HepG2 (cell line): ENCODE data around the gene ICAM3. TPM values are rescaled to one million over a fixed set of nuclear protein-coding genes. Genes with fewer than 3 reads are reported as not detected.

Experiments
- CBX1 ChIP-seq: IDR thresholded peaks from one replicate; pipeline ENCODE4 v1.6.1; 2016; ENCODE audit warnings: antibody characterized with exemption, low read depth
- FOXA3 ChIP-seq: IDR thresholded peaks from 2 replicates; pipeline ENCODE4 v1.6.1; 2016; ENCODE audit warnings: missing genetic modification reagents, missing compliant biosample characterization
- FOXO1 ChIP-seq: sonication (generic); formaldehyde crosslinking; IDR thresholded peaks from 2 replicates; pipeline ENCODE4 v1.4.0; 2020; ENCODE audit warnings: missing genetic modification reagents
- HNRNPLL ChIP-seq: fragments of 200-400 bp; formaldehyde crosslinking; IDR thresholded peaks from 2 replicates; pipeline ENCODE4 v1.6.1; 2017; ENCODE audit warnings: mild to moderate bottlenecking, low read depth, low read length; ENCODE audit not compliant: poor library complexity, severe bottlenecking
- MNT ChIP-seq: fragments of 450-650 bp; IDR thresholded peaks from 2 replicates; pipeline ENCODE4 v1.6.1; 2016
- NR3C1 ChIP-seq: sonication (generic); formaldehyde crosslinking; IDR thresholded peaks from 2 replicates; pipeline ENCODE4 v1.4.0; 2020; ENCODE audit warnings: missing genetic modification reagents
- ZBTB1 ChIP-seq: sonication (generic); formaldehyde crosslinking; IDR thresholded peaks from 2 replicates; pipeline ENCODE4 v1.4.0; 2020; ENCODE audit warnings: missing genetic modification reagents, borderline replicate concordance
- ZBTB7A ChIP-seq: sonication (generic); formaldehyde crosslinking; IDR thresholded peaks from 2 replicates; pipeline ENCODE4 v1.8.0; 2022; ENCODE audit warnings: mild to moderate bottlenecking, missing genetic modification reagents
- ZNF10 ChIP-seq: sonication (generic); formaldehyde crosslinking; IDR thresholded peaks from 2 replicates; pipeline ENCODE4 v1.4.0; 2020; ENCODE audit warnings: mild to moderate bottlenecking, low read depth, missing genetic modification reagents, borderline replicate concordance
- ZNF235 ChIP-seq: sonication (generic); formaldehyde crosslinking; IDR thresholded peaks from 2 replicates; pipeline ENCODE4 v1.8.1; 2023; ENCODE audit warnings: mild to moderate bottlenecking, missing genetic modification reagents, borderline replicate concordance
- ZNF317 ChIP-seq: sonication (generic); formaldehyde crosslinking; IDR thresholded peaks from 2 replicates; pipeline ENCODE4 v1.5.0; 2020; ENCODE audit warnings: mild to moderate bottlenecking, missing genetic modification reagents
- ZNF503 ChIP-seq: sonication (generic); formaldehyde crosslinking; IDR thresholded peaks from 2 replicates; pipeline ENCODE4 v1.4.0; 2020; ENCODE audit warnings: missing genetic modification reagents
- ZNF574 ChIP-seq: sonication (generic); formaldehyde crosslinking; IDR thresholded peaks from 2 replicates; pipeline ENCODE4 v1.4.0; 2020; ENCODE audit warnings: missing genetic modification reagents
- ZNF629 ChIP-seq: sonication (generic); formaldehyde crosslinking; conservative IDR thresholded peaks from 2 replicates; pipeline ENCODE4 v1.5.0; 2020; ENCODE audit warnings: missing genetic modification reagents
- polyA plus RNA-seq, 8 experiments: library from polyadenylated mRNA; depleted of rRNA in 3 of 8; stranded (reverse) in 7 of 8; unstranded in 1 of 8; fragments of >200 nt; fragmentation: Illumina TruSeq in 4 of 8; extraction: Trizol in 4 of 8; gene quantifications; 2 replicates each; pipeline versions ENCODE4 v1.2.1 to v1.2.3, GENCODE V29; 2011 to 2016; ENCODE audit warnings: low read depth in 4 of 8, missing spikeins in 1 of 8, mixed read lengths in 1 of 8; ENCODE audit not compliant: insufficient read depth in 1 of 8
- total RNA-seq, 5 experiments: library from RNA; depleted of rRNA; stranded (reverse); fragments of >200 nt; fragmentation: Illumina TruSeq; extraction: Trizol; gene quantifications; 2 replicates each; pipeline ENCODE4 v1.2.3, GENCODE V29; 2016; ENCODE audit warnings: low read depth in 1 of 5
- TF ChIP-seq, protein P1 (sequence below): sonication (generic); formaldehyde crosslinking; IDR thresholded peaks from 2 replicates; pipeline ENCODE4 v1.5.1; 2020; ENCODE audit warnings: missing genetic modification reagents, mild to moderate bottlenecking, borderline replicate concordance
- TF ChIP-seq, protein P2 (sequence below): sonication (generic); formaldehyde crosslinking; IDR thresholded peaks from 2 replicates; pipeline ENCODE4 v1.4.0; 2020; ENCODE audit warnings: mild to moderate bottlenecking, missing genetic modification reagents

ICAM3 gene
- total and polyA plus RNA-seq, 2 of the 13 experiments (the other 11 are each of a cell fraction or from before 2014, with no cell fraction given) = 14.1 to 21.0 TPM

- no peak for TF ChIP-seq ZNF629 (CRISPR knock-in tag)
- no peak for TF ChIP-seq ZBTB7A (CRISPR knock-in tag)
- no peak for TF ChIP-seq ZNF503 (CRISPR knock-in tag)
- TF ChIP-seq HNRNPLL = peak; percentile 53
- TF ChIP-seq FOXA3 = peak; percentile 77
- peak; percentile 46; the same call in 1 of the 2 replicates for TF ChIP-seq ZNF574 (CRISPR knock-in tag)
- no peak for TF ChIP-seq ZNF317 (CRISPR knock-in tag)
- no peak for TF ChIP-seq ZBTB1 (CRISPR knock-in tag)
- no peak for TF ChIP-seq ZNF10 (CRISPR knock-in tag)
- peak; percentile 21; the same call in 1 of the 2 replicates for TF ChIP-seq ZNF235 (CRISPR knock-in tag)
- TF ChIP-seq MNT = peak; percentile 56
- TF ChIP-seq NR3C1 (CRISPR knock-in tag) = no peak
- TF ChIP-seq, protein P1, sequence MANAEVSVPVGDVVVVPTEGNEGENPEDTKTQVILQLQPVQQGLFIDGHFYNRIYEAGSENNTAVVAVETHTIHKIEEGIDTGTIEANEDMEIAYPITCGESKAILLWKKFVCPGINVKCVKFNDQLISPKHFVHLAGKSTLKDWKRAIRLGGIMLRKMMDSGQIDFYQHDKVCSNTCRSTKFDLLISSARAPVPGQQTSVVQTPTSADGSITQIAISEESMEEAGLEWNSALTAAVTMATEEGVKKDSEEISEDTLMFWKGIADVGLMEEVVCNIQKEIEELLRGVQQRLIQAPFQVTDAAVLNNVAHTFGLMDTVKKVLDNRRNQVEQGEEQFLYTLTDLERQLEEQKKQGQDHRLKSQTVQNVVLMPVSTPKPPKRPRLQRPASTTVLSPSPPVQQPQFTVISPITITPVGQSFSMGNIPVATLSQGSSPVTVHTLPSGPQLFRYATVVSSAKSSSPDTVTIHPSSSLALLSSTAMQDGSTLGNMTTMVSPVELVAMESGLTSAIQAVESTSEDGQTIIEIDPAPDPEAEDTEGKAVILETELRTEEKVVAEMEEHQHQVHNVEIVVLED (CRISPR knock-in tag) = peak; percentile 61; the same call in 1 of the 2 replicates
- TF ChIP-seq CBX1 = peak; percentile 47
- TF ChIP-seq, protein P2, sequence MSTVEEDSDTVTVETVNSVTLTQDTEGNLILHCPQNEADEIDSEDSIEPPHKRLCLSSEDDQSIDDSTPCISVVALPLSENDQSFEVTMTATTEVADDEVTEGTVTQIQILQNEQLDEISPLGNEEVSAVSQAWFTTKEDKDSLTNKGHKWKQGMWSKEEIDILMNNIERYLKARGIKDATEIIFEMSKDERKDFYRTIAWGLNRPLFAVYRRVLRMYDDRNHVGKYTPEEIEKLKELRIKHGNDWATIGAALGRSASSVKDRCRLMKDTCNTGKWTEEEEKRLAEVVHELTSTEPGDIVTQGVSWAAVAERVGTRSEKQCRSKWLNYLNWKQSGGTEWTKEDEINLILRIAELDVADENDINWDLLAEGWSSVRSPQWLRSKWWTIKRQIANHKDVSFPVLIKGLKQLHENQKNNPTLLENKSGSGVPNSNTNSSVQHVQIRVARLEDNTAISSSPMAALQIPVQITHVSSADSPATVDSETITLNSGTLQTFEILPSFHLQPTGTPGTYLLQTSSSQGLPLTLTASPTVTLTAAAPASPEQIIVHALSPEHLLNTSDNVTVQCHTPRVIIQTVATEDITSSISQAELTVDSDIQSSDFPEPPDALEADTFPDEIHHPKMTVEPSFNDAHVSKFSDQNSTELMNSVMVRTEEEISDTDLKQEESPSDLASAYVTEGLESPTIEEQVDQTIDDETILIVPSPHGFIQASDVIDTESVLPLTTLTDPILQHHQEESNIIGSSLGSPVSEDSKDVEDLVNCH = no peak
- peak; percentile 25; the same call in 1 of the 2 replicates for TF ChIP-seq FOXO1 (CRISPR knock-in tag)
Measured at GRCh38 chr19:10315335-10316214, 23.8 kb downstream of the ICAM3 start, which contains the start of gene FDX2 (continued).
